IPS-15b (cell line): Measurements from ENCODE around the gene CSAD.

Experiments used
- H3K27me3 ChIP-seq: one replicate; pipeline ENCODE4 v1.6.1; 2013; ENCODE audit warnings: low read length; ENCODE audit not compliant: control insufficient read depth, insufficient read depth
- H3K36me3 ChIP-seq: one replicate; pipeline ENCODE4 v1.6.1; 2013; ENCODE audit warnings: low read length; ENCODE audit not compliant: control insufficient read depth, insufficient read depth
- H3K4me1 ChIP-seq: one replicate; pipeline ENCODE4 v1.6.1; 2013; ENCODE audit warnings: mild to moderate bottlenecking, low read length; ENCODE audit not compliant: control insufficient read depth, insufficient read depth
- H3K4me3 ChIP-seq: one replicate; pipeline ENCODE4 v1.5.1; 2013; ENCODE audit warnings: low read depth, low read length
- H3K9ac ChIP-seq: one replicate; pipeline ENCODE4 v1.6.1; 2013; ENCODE audit warnings: low read depth, mild to moderate bottlenecking, low read length
- H3K9me3 ChIP-seq: one replicate; pipeline ENCODE4 v1.6.1; 2013; ENCODE audit warnings: mild to moderate bottlenecking, low read length; ENCODE audit not compliant: control insufficient read depth, insufficient read depth

Gene CSAD

GRCh38 chr12:53147653-53148052, 33.1 kb downstream of the CSAD start:
- peaks cover 2% of the 10 kb centered on the region for H3K27me3 ChIP-seq
- H3K9ac ChIP-seq, result no peak overlapping the region
- no peaks in the 10 kb centered on the region for H3K36me3 ChIP-seq
- H3K4me3 ChIP-seq, result no peak overlapping the region
- H3K4me1 ChIP-seq, result no peaks in the 10 kb centered on the region
- H3K9me3 ChIP-seq, result no peaks in the 10 kb centered on the region

GRCh38 chr12:53147181-53147580, 33.5 kb downstream of the CSAD start:
- Histone ChIP-seq H3K9ac (no peak overlapping the region), H3K4me3 (no peak overlapping the region), H3K9me3 (no peaks in the 10 kb centered on the region), H3K27me3 (peaks cover 2% of the 10 kb centered on the region), H3K4me1 (no peaks in the 10 kb centered on the region), H3K36me3 (no peaks in the 10 kb centered on the region)

GRCh38 chr12:53145383-53146260, 35.1 kb downstream of the CSAD start:
- Histone ChIP-seq H3K4me3 (no peak overlapping the region), H3K9me3 (no peaks in the 10 kb centered on the region), H3K9ac (no peak overlapping the region), H3K36me3 (no peaks in the 10 kb centered on the region), H3K27me3 (no peaks in the 10 kb centered on the region), H3K4me1 (no peaks in the 10 kb centered on the region)

GRCh38 chr12:53143355-53143754, 37.4 kb downstream of the CSAD start:
- Histone ChIP-seq H3K27me3 (no peaks in the 10 kb centered on the region), H3K4me1 (no peaks in the 10 kb centered on the region)

GRCh38 chr12:53133722-53134121, 47.0 kb downstream of the CSAD start:
- Histone ChIP-seq H3K36me3 (no peaks in the 10 kb centered on the region), H3K9me3 (no peaks in the 10 kb centered on the region), H3K4me1 (no peaks in the 10 kb centered on the region), H3K4me3 (no peak overlapping the region), H3K27me3 (peaks cover 4% of the 10 kb centered on the region), H3K9ac (no peak overlapping the region)

More at GRCh38 chr12:53143355-53143754, 37.4 kb downstream of the CSAD start:
- Histone ChIP-seq H3K36me3 (no peaks in the 10 kb centered on the region), H3K9me3 (peaks cover 2% of the 10 kb centered on the region), H3K4me3 (no peak overlapping the region), H3K9ac (no peak overlapping the region)

GRCh38 chr12:53131844-53132243, 48.9 kb downstream of the CSAD start:
- Histone ChIP-seq H3K4me1 (no peaks in the 10 kb centered on the region), H3K9ac (no peak overlapping the region), H3K4me3 (no peak overlapping the region)

GRCh38 chr12:53128780-53129569, 51.8 kb downstream of the CSAD start:
- peaks cover 8% of the 10 kb centered on the region for H3K27me3 ChIP-seq
- H3K9me3 ChIP-seq, result no peaks in the 10 kb centered on the region
- no peaks in the 10 kb centered on the region for H3K36me3 ChIP-seq
- H3K9ac ChIP-seq, result no peak overlapping the region
- no peaks in the 10 kb centered on the region for H3K4me1 ChIP-seq
- no peak overlapping the region for H3K4me3 ChIP-seq

More at GRCh38 chr12:53131844-53132243, 48.9 kb downstream of the CSAD start:
- H3K27me3 ChIP-seq, result peaks cover 4% of the 10 kb centered on the region
- no peaks in the 10 kb centered on the region for H3K36me3 ChIP-seq
- H3K9me3 ChIP-seq, result no peaks in the 10 kb centered on the region

GRCh38 chr12:53127169-53127568, 53.6 kb downstream of the CSAD start:
- no peaks in the 10 kb centered on the region for H3K9me3 ChIP-seq
- H3K9ac ChIP-seq, result no peak overlapping the region
- H3K27me3 ChIP-seq, result peaks cover 8% of the 10 kb centered on the region
- no peak overlapping the region for H3K4me3 ChIP-seq
- H3K4me1 ChIP-seq, result no peaks in the 10 kb centered on the region
- H3K36me3 ChIP-seq, result no peaks in the 10 kb centered on the region

- Histone ChIP-seq H3K4me3 (no peak overlapping the region), H3K9ac (no peak overlapping the region), H3K36me3 (no peaks in the 10 kb centered on the region), H3K9me3 (no peaks in the 10 kb centered on the region), H3K27me3 (peaks cover 8% of the 10 kb centered on the region), H3K4me1 (no peaks in the 10 kb centered on the region)
Measured at GRCh38 chr12:53124352-53124723, 56.4 kb downstream of the CSAD start.

GRCh38 chr12:53123578-53124351, 57.0 kb downstream of the CSAD start:
- H3K9ac ChIP-seq, result no peak overlapping the region
- no peaks in the 10 kb centered on the region for H3K4me1 ChIP-seq
- H3K27me3 ChIP-seq, result peaks cover 6% of the 10 kb centered on the region
- no peaks in the 10 kb centered on the region for H3K36me3 ChIP-seq
- no peaks in the 10 kb centered on the region for H3K9me3 ChIP-seq
- no peak overlapping the region for H3K4me3 ChIP-seq

GRCh38 chr12:53122961-53123468, 57.7 kb downstream of the CSAD start:
- Histone ChIP-seq H3K9ac (no peak overlapping the region), H3K27me3 (peaks cover 6% of the 10 kb centered on the region), H3K4me3 (no peak overlapping the region)

More at GRCh38 chr12:53122961-53123468, 57.7 kb downstream of the CSAD start:
- Histone ChIP-seq H3K4me1 (no peaks in the 10 kb centered on the region), H3K36me3 (no peaks in the 10 kb centered on the region), H3K9me3 (no peaks in the 10 kb centered on the region)
